DMS53 treated with DMSO at 0.1 percent for 48 hours (cell line): ENCODE results near the gene FAIM2.

Source experiments
- DNase-seq: peaks from one replicate; lab custom pipeline; 2025; ENCODE audit not compliant: unreplicated experiment; lab: John Stamatoyannopoulos, UW

Gene FAIM2

GRCh38 chr12:49920241-49920914, 16.7 kb upstream of the FAIM2 start:
- DNase-seq: no peak

DNA sequence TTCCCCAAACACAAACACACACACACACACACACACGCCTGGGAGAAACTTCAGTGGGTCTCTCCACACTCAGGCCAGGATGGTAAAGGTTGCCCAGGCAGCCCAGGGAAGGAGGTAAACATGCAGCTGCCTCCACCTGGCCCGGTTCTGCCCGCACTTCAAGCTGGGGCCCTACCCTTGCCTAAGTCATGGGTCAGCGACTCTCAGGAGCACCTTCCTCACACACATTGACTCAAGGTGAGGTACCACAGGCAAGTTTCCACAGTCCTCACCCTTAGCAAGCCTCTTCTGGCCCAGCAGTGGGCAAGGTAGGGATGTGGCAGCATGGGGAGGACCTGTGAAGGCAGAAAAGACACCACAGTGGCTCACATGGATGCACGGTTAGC, 14.1 kb upstream of the FAIM2 start:
- no peak for DNase-seq

GRCh38 chr12:49917166-49917787, 13.6 kb upstream of the FAIM2 start:
- no peak for DNase-seq

GRCh38 chr12:49916129-49916919, 12.6 kb upstream of the FAIM2 start:
- DNase-seq: no peak

DNA sequence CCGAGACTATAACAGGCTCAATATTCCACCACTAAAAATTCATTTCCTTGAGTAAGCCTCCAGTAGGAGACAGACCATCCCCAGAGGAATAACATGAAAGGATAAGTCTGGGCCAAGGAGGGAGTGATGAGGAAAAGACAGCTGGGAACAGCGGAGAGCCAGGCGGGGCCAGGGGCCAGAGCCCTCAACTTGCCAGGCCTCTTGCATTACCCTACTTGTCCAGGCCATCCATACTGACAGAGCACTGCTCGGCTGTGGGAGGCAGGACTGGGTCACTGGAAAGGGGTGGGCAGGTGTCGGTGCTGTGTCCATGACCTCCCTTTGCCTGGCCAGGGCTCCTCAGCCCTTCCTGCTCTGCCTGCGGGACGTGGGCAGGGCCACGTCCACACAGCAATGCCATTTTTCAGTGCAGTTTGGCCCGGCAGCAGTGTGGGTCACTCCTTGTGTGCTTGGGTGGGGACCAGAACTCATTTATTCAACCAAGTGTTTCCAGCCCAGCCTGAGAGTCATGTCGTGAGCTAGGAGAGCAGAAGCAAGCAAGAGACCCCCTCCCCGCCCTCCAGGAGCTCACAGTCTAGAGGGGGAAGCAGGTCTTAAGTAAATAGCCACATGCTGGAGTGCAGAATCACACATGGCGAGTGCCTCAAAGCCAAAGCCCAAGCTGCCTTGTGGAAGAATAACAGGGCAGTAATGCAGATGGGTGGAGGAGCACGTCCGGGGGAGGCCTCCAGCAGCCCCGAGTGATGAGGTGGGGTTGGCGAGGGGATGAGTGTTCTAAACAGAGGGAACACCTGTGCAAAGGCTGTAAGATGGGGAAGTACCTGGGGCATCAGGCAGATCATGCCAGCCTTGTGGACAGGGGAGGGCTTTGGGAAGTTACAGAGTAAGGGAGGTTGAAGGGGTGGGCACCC, 8.9 kb upstream of the FAIM2 start:
- no peak for DNase-seq

- DNase-seq: no peak
These were observed 7.5 kb upstream of the FAIM2 start for GRCh38 chr12:49911213-49911605.

GRCh38 chr12:49910331-49911212, 6.9 kb upstream of the FAIM2 start:
- no peak for DNase-seq

GRCh38 chr12:49909826-49910225, 6.1 kb upstream of the FAIM2 start:
- no peak for DNase-seq

GRCh38 chr12:49909356-49909755, 5.7 kb upstream of the FAIM2 start:
- DNase-seq: no peak

DNA sequence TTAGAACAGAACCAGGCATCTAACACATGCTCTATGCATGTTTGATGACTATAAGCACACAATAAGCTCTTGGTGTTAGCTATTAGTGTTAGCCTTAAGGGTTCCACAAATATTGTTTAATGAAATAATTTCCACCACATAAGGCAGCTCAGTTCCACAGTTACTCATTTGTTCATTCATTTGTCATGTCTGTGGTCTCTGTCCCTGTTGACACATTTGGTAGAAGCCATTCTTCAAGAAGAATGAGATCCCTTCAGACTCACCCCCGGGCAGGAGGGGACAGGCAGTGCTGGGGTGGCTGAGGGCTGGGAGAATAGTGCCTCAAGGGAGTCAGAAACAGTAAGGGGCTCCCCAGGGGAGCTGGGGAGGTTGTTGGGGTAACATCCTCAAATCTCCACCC, 3.7 kb upstream of the FAIM2 start:
- DNase-seq: no peak

GRCh38 chr12:49905718-49906314, 2.1 kb upstream of the FAIM2 start:
- DNase-seq: no peak

GRCh38 chr12:49904601-49905000, 901 bp upstream of the FAIM2 start:
- no peak for DNase-seq

DNA sequence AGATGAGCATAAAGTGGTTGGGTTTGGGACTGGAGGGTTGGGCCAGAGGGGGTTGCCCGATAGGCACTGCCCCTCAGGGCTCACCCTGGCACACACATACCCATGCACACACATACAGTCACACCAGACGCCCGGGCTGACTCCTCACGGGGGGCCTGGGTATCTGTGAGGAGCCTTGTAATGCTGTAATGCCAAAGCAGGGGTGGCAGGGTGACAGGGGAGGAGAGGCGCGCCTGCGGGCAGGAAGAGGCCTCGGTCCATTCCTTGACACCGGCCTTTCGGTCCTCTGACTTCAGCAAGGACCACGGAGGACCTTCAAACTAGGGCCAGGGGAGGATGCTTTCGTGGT, 375 bp downstream of the FAIM2 start:
- DNase-seq: no peak

GRCh38 chr12:49902399-49903350, 1.0 kb downstream of the FAIM2 start:
- no peak for DNase-seq

DNA sequence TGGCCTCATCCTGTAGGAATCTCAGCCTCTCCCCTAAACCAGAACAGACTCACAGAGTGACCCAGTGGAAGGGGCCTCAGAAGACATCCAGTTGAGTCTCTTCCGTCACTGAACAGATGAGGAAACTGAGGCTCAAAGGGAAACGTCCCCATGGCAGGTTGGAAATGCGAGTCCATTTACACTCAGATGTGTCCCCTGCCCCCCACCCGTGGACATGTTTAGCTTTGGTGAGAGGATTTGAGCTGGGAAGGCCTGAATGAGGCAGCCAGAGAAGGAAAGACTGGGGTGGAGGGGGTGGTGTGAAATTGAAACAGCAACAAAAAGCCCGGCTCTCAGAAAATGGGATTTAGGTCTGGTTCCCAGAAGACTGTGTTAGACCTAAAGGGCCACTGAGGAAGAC, 1.7 kb downstream of the FAIM2 start:
- DNase-seq: no peak

- DNase-seq: no peak
These were observed 2.7 kb downstream of the FAIM2 start for GRCh38 chr12:49901026-49901425.

DNA sequence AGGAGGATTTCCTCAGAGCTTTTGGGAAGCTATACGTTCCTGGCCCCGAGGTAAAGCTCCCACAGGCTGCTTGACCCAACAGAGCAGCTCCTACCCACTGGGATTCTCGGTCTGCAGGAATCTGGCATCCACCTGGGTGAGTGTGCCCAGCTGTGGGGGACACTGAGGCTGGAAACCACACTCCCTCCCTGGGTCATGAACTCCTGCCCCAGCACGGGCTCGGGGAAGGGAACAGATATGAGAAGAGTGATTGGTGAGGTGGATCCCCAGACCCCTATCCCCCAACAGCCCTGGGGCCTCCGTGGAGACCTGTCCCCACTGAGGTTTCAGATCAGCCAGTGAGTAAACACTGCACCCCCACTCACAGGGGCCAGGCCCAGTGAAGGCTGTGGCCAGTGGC, 3.3 kb downstream of the FAIM2 start:
- no peak for DNase-seq

GRCh38 chr12:49899921-49900320, 3.8 kb downstream of the FAIM2 start:
- no peak for DNase-seq

GRCh38 chr12:49899286-49899843, 4.3 kb downstream of the FAIM2 start:
- no peak for DNase-seq
